ENCODE data around the gene CERS6.

Gene CERS6

DNA sequence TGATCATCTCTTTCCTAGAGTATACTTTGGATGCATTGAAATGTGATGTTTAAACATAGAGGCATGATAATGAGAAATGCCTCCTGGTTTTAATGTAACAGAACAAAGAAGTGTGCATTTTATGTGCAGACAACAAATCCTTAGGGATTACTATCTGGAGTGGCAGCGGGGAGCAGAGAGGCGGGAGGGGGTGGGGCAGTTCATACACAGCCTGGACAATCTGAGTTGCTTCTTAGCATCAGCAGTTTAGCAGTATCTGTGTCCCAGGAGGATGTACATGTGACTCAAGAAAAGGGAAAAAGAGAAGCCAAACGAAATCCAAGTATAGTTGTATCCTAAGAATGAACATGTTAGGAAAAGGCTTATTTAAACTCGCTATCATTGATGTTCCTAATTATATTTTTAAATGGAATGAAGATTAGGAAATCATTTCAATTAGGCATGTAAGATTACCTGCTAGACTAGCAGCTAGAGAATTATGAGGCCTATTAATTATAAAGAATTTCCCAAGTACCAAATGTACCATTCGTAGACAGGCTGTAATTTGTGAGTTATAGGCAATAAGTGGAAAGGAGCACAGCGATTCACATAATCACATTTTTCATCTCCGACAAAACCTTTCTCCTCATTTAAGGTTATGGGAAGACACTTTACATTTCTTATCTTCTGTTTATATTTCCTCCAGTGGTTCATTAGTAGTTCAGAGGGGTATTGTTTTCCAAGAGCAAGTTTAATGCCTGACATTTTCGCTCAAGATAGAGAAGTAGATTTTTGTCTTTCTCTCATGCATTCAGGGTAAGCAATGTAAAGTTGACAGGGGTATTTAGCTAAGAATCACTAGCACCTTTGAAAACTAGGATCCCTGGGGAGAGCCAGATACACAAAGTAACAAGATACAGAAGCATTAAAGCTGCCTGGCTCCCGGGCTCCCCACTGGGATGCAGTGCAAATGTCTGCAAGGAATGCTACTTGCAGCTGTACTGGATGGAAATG, 205.1 kb downstream of the CERS6 start:
- no peak for TF ChIP-seq CTCF (IDR thresholded peaks at IDR 0.05)

DNA sequence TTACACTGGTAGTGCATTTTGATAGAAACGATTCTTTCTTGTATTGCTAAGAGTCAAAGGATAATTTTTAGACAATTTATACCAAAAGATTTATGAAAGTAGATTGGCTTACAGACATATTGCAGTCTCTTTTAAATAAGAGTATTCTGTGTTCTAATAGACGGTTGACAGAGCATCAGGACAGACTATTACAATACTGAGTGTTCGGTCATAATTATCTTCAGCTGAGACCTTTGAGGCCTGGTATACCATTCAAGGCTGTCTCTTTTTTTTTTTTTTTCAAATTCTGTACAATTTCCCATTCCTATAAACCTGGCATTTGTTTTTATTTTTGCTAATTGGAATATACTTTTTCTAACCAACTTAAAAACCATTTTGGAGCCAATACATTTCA, 205.8 kb downstream of the CERS6 start:
- no peak for TF ChIP-seq CTCF (IDR thresholded peaks at IDR 0.05)

DNA sequence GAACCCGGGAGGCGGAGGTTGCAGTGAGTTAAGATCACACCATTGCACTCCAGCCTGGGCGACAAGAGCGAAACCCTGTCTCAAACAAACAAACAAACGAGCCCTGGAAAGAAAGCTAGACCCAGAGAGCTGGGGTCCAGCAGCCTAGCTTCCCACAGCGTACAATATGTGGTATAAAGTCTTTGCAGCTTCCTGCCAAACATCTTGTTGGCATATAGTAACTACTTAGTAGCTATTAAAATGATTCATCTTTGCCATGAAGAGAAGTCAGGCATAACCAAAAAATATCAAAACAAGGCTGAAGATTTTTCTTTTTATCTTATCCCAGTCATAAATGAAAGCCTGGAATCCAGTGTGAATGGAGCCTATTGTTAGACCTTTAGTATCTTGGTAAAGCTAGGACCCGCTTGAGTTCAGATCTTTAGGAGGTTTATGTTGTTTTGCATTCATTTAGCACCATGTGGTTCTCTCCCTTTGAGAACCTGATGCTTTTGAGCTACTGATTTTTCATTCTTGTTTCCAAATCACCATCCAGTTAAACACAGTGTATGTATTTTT, 206.7 kb downstream of the CERS6 start:
- TF ChIP-seq CTCF (IDR thresholded peaks at IDR 0.05): no peak

GRCh38 chr2:168663993-168664392, 207.9 kb downstream of the CERS6 start:
- TF ChIP-seq CTCF (IDR thresholded peaks at IDR 0.05): no peak

GRCh38 chr2:168666339-168666738, 210.3 kb downstream of the CERS6 start:
- TF ChIP-seq CTCF (IDR thresholded peaks at IDR 0.05): no peak

GRCh38 chr2:168667156-168667555, 211.1 kb downstream of the CERS6 start:
- no peak for TF ChIP-seq CTCF (IDR thresholded peaks at IDR 0.05)

DNA sequence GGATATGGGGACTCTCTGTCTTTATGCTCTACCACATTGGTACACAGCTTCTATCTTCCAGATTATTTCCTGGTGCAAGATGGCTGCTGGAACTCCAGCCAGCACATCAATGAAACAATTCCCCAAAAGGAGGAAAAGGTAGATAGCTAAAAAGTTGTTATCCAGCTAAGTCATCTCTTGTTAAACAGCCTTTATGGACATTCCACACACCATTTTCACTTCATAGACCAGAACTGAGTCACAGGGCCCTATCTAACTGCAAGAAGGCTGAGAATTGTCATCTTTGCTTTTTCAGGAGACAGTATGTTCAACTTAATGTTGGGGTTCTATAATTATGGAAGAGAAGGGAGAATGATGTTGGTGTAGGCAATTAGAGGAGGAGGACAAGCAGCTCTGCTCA, 213.1 kb downstream of the CERS6 start:
- no peak for TF ChIP-seq CTCF (IDR thresholded peaks at IDR 0.05)

Data from LNCAP (cell line).